HepG2 (cell line): ENCODE measurements around the gene TRIM28. TPM values are rescaled to one million over a fixed set of nuclear protein-coding genes. Genes with fewer than 3 reads are reported as not detected.

ENCODE experiments used
- AHR ChIP-seq: IDR thresholded peaks from 2 replicates; pipeline ENCODE4 v1.6.1; 2018; ENCODE audit warnings: missing genetic modification reagents, missing compliant biosample characterization
- CCDC6 ChIP-seq: sonication (generic); formaldehyde crosslinking; IDR thresholded peaks from 2 replicates; pipeline ENCODE4 v1.8.1; 2022; ENCODE audit warnings: mild to moderate bottlenecking, missing genetic modification reagents, moderate library complexity
- EHMT2 ChIP-seq: fragments of 200-600 bp; sonication (generic); IDR thresholded peaks from 2 replicates; pipeline ENCODE4 v1.7.0; 2017; ENCODE audit warnings: antibody characterized with exemption, low read depth, low read length, borderline replicate concordance
- HNF4A ChIP-seq: sonication (generic); formaldehyde crosslinking; IDR thresholded peaks from 2 replicates; pipeline ENCODE4 v1.4.0; 2020; ENCODE audit warnings: missing genetic modification reagents
- NFKBIZ ChIP-seq: IDR thresholded peaks from 2 replicates; pipeline ENCODE4 v1.6.1; 2018; ENCODE audit warnings: missing genetic modification reagents, missing compliant biosample characterization
- PHF8 ChIP-seq: sonication (generic); formaldehyde crosslinking; IDR thresholded peaks from 2 replicates; pipeline ENCODE4 v1.5.0; 2020; ENCODE audit warnings: missing genetic modification reagents
- REL ChIP-seq: sonication (generic); formaldehyde crosslinking; conservative IDR thresholded peaks from 2 replicates; pipeline ENCODE4 v1.8.0; 2022; ENCODE audit warnings: mild to moderate bottlenecking, missing genetic modification reagents, moderate library complexity
- RFX5 ChIP-seq: IDR thresholded peaks from 2 replicates; pipeline ENCODE4 v1.6.1; 2011; ENCODE audit warnings: low read depth, low read length, improper control_type of control experiment
- SOX5 ChIP-seq: IDR thresholded peaks from 2 replicates; pipeline ENCODE4 v1.6.1; 2016; ENCODE audit warnings: borderline replicate concordance
- SRSF4 ChIP-seq: fragments of 200-400 bp; formaldehyde crosslinking; IDR thresholded peaks from one replicate; pipeline ENCODE4 v1.6.1; 2018; ENCODE audit warnings: mild to moderate bottlenecking, low read depth, low read length, moderate library complexity; ENCODE audit not compliant: poor library complexity, severe bottlenecking
- ZEB1 ChIP-seq: IDR thresholded peaks from 2 replicates; pipeline ENCODE4 v1.6.1; 2012; ENCODE audit warnings: mild to moderate bottlenecking, low read depth, inconsistent platforms; ENCODE audit not compliant: insufficient replicate concordance
- ZNF160 ChIP-seq: sonication (generic); formaldehyde crosslinking; IDR thresholded peaks from 2 replicates; pipeline ENCODE4 v1.8.0; 2022; ENCODE audit warnings: mild to moderate bottlenecking, inconsistent platforms, missing genetic modification reagents
- ZNF234 ChIP-seq: sonication (generic); formaldehyde crosslinking; conservative IDR thresholded peaks from 2 replicates; pipeline ENCODE4 v1.5.1; 2020; ENCODE audit warnings: mild to moderate bottlenecking, missing genetic modification reagents
- ZNF367 ChIP-seq: sonication (generic); formaldehyde crosslinking; IDR thresholded peaks from 2 replicates; pipeline ENCODE4 v1.4.0; 2020; ENCODE audit warnings: missing genetic modification reagents, borderline replicate concordance
- ZNF432 ChIP-seq: sonication (generic); formaldehyde crosslinking; IDR thresholded peaks from 2 replicates; pipeline ENCODE4 v1.5.0; 2020; ENCODE audit warnings: missing genetic modification reagents, mild to moderate bottlenecking, borderline replicate concordance
- ZNF468 ChIP-seq: sonication (generic); formaldehyde crosslinking; IDR thresholded peaks from 2 replicates; pipeline ENCODE4 v1.8.0; 2022; ENCODE audit warnings: mild to moderate bottlenecking, moderate library complexity, missing genetic modification reagents
- polyA plus RNA-seq, 8 experiments: library from polyadenylated mRNA; depleted of rRNA in 3 of 8; stranded (reverse) in 7 of 8; unstranded in 1 of 8; fragments of >200 nt; fragmentation: Illumina TruSeq in 4 of 8; extraction: Trizol in 4 of 8; gene quantifications; 2 replicates each; pipeline versions ENCODE4 v1.2.1 to v1.2.3, GENCODE V29; 2011 to 2016; ENCODE audit warnings: low read depth in 4 of 8, missing spikeins in 1 of 8, mixed read lengths in 1 of 8; ENCODE audit not compliant: insufficient read depth in 1 of 8
- total RNA-seq, 5 experiments: library from RNA; depleted of rRNA; stranded (reverse); fragments of >200 nt; fragmentation: Illumina TruSeq; extraction: Trizol; gene quantifications; 2 replicates each; pipeline ENCODE4 v1.2.3, GENCODE V29; 2016; ENCODE audit warnings: low read depth in 1 of 5
- TF ChIP-seq, protein P1 (sequence below): sonication (generic); formaldehyde crosslinking; IDR thresholded peaks from 2 replicates; pipeline ENCODE4 v1.5.0; 2020; ENCODE audit warnings: mild to moderate bottlenecking, missing genetic modification reagents, borderline replicate concordance
- TF ChIP-seq, protein P2 (sequence below): sonication (generic); formaldehyde crosslinking; IDR thresholded peaks from 2 replicates; pipeline ENCODE4 v1.4.0; 2020; ENCODE audit warnings: mild to moderate bottlenecking, missing genetic modification reagents, borderline replicate concordance
- TF ChIP-seq, protein P3 (sequence below): IDR thresholded peaks from 2 replicates; pipeline ENCODE4 v1.6.1; 2016; ENCODE audit warnings: missing genetic modification reagents, missing compliant biosample characterization
- TF ChIP-seq, protein P4 (sequence below): sonication (generic); formaldehyde crosslinking; conservative IDR thresholded peaks from 2 replicates; pipeline ENCODE4 v1.4.0; 2020; ENCODE audit warnings: missing genetic modification reagents

TRIM28 gene
- total and polyA plus RNA-seq, 2 of the 13 experiments (the other 11 are each of a cell fraction or from before 2014, with no cell fraction given), result 361 to 439 TPM

DNA sequence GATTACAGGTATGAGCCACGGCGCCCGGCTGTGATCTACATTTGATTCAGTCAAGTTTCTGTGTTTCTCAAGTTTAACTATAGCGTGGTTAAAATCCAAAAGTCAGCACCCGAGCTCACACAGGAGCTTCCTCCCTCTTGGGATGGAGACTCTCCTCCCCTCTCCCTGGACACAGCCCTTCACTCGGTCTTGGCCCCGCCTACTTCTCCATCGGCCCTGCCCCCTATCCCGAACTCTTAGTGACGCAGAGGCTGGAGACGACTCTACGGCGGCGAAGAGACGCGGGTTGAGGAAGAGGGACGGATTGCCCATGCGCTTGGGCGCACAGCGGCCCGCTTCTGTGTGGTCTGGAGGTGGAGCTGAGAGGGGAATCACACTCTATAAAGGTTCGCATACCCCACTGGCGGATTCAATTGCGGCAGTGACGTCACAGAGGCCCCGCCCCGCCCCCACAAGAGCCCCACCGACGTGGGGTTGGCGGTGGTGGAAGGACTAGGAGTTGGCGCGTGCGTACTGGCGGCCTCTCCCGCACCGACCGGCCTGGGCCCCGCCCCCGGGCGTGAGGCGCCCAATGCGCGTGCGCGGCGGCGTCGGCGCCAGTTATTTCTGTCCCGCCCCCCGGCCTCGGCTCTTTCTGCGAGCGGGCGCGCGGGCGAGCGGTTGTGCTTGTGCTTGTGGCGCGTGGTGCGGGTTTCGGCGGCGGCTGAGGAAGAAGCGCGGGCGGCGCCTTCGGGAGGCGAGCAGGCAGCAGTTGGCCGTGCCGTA, at the start of gene TRIM28 (continued):
- TF ChIP-seq SOX5 (CRISPR knock-in tag), result peak; percentile 55; the same call in 1 of the 2 replicates
- TF ChIP-seq, protein P1, sequence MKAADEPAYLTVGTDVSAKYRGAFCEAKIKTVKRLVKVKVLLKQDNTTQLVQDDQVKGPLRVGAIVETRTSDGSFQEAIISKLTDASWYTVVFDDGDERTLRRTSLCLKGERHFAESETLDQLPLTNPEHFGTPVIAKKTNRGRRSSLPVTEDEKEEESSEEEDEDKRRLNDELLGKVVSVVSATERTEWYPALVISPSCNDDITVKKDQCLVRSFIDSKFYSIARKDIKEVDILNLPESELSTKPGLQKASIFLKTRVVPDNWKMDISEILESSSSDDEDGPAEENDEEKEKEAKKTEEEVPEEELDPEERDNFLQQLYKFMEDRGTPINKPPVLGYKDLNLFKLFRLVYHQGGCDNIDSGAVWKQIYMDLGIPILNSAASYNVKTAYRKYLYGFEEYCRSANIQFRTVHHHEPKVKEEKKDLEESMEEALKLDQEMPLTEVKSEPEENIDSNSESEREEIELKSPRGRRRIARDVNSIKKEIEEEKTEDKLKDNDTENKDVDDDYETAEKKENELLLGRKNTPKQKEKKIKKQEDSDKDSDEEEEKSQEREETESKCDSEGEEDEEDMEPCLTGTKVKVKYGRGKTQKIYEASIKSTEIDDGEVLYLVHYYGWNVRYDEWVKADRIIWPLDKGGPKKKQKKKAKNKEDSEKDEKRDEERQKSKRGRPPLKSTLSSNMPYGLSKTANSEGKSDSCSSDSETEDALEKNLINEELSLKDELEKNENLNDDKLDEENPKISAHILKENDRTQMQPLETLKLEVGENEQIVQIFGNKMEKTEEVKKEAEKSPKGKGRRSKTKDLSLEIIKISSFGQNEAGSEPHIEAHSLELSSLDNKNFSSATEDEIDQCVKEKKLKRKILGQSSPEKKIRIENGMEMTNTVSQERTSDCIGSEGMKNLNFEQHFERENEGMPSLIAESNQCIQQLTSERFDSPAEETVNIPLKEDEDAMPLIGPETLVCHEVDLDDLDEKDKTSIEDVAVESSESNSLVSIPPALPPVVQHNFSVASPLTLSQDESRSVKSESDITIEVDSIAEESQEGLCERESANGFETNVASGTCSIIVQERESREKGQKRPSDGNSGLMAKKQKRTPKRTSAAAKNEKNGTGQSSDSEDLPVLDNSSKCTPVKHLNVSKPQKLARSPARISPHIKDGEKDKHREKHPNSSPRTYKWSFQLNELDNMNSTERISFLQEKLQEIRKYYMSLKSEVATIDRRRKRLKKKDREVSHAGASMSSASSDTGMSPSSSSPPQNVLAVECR, result peak; percentile 54; the same call in 1 of the 2 replicates
- TF ChIP-seq EHMT2, result no peak
- TF ChIP-seq ZNF160 (CRISPR knock-in tag), result peak; percentile 57; the same call in 1 of the 2 replicates
- TF ChIP-seq AHR (CRISPR knock-in tag), result no peak
- TF ChIP-seq NFKBIZ (CRISPR knock-in tag), result 0 out of 2 replicates have a peak, but pooled peaks have one; percentile 13
- TF ChIP-seq HNF4A (CRISPR knock-in tag), result no peak
- TF ChIP-seq ZNF432 (CRISPR knock-in tag), result no peak
- peak; percentile 88 for TF ChIP-seq PHF8 (CRISPR knock-in tag)
- TF ChIP-seq, protein P2, sequence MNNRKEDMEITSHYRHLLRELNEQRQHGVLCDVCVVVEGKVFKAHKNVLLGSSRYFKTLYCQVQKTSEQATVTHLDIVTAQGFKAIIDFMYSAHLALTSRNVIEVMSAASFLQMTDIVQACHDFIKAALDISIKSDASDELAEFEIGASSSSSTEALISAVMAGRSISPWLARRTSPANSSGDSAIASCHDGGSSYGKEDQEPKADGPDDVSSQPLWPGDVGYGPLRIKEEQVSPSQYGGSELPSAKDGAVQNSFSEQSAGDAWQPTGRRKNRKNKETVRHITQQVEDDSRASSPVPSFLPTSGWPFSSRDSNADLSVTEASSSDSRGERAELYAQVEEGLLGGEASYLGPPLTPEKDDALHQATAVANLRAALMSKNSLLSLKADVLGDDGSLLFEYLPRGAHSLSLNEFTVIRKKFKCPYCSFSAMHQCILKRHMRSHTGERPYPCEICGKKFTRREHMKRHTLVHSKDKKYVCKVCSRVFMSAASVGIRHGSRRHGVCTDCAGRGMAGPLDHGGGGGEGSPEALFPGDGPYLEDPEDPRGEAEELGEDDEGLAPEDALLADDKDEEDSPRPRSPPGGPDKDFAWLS (CRISPR knock-in tag), result no peak
- TF ChIP-seq CCDC6 (CRISPR knock-in tag), result peak; percentile 62; the same call in 1 of the 2 replicates
- TF ChIP-seq, protein P3, sequence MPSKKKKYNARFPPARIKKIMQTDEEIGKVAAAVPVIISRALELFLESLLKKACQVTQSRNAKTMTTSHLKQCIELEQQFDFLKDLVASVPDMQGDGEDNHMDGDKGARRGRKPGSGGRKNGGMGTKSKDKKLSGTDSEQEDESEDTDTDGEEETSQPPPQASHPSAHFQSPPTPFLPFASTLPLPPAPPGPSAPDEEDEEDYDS (CRISPR knock-in tag), result peak; percentile 89
- TF ChIP-seq, protein P4, sequence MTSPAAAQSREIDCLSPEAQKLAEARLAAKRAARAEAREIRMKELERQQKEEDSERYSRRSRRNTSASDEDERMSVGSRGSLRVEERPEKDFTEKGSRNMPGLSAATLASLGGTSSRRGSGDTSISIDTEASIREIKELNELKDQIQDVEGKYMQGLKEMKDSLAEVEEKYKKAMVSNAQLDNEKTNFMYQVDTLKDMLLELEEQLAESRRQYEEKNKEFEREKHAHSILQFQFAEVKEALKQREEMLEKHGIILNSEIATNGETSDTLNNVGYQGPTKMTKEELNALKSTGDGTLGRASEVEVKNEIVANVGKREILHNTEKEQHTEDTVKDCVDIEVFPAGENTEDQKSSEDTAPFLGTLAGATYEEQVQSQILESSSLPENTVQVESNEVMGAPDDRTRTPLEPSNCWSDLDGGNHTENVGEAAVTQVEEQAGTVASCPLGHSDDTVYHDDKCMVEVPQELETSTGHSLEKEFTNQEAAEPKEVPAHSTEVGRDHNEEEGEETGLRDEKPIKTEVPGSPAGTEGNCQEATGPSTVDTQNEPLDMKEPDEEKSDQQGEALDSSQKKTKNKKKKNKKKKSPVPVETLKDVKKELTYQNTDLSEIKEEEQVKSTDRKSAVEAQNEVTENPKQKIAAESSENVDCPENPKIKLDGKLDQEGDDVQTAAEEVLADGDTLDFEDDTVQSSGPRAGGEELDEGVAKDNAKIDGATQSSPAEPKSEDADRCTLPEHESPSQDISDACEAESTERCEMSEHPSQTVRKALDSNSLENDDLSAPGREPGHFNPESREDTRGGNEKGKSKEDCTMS (CRISPR knock-in tag), result no peak
- no peak for TF ChIP-seq ZNF234
- no peak for TF ChIP-seq ZNF468 (CRISPR knock-in tag)
- TF ChIP-seq REL (CRISPR knock-in tag), result no peak; the same call in 1 of the 2 replicates
- TF ChIP-seq RFX5, result peak; percentile 67; the same call in 1 of the 2 replicates
- no peak for TF ChIP-seq ZEB1
- no peak for TF ChIP-seq ZNF367 (CRISPR knock-in tag)
- TF ChIP-seq SRSF4, result no peak
